HFFc6 (cell line): ENCODE measurements around the gene DPP6. TPM values are rescaled to one million over a fixed set of nuclear protein-coding genes. Genes with fewer than 3 reads are reported as not detected.

Experiments
- DNase-seq: peaks from one replicate; pipeline ENCODE4 v3.0.0-alpha.2; 2018
- H3K27ac Mint-ChIP-seq: 2 replicates; pipeline ENCODE4 v1.8.0; 2020; ENCODE audit warnings: mild to moderate bottlenecking, mixed read lengths
- H3K27me3 Mint-ChIP-seq: 2 replicates; pipeline ENCODE4 v1.8.0; 2021; ENCODE audit warnings: mild to moderate bottlenecking, moderate library complexity, mixed read lengths; ENCODE audit not compliant: insufficient read depth
- H3K36me3 Mint-ChIP-seq: 2 replicates; pipeline ENCODE4 v1.8.0; 2021; ENCODE audit warnings: low read depth, mixed read lengths
- H3K4me1 Mint-ChIP-seq: 2 replicates; pipeline ENCODE4 v1.8.0; 2020; ENCODE audit warnings: low read depth, mixed read lengths
- H3K4me3 Mint-ChIP-seq: 2 replicates; pipeline ENCODE4 v1.8.0; 2020; ENCODE audit warnings: mild to moderate bottlenecking, moderate library complexity, mixed read lengths
- H3K9me3 Mint-ChIP-seq: 2 replicates; pipeline ENCODE4 v1.8.0; 2020; ENCODE audit warnings: mild to moderate bottlenecking, mixed read lengths
- CTCF ChIP-seq: fragments of 200-600 bp; sonication (generic); IDR thresholded peaks from 2 replicates; pipeline ENCODE4 v1.5.0; 2021; ENCODE audit warnings: antibody characterized with exemption, mild to moderate bottlenecking
- total RNA-seq, 6 experiments: library from RNA; stranded (reverse); fragmentation: NEBNext Ultra II Directional; extraction: Animal tissue kit (Norgen Biotek cat#: 25700); gene quantifications; 2 replicates in 1 of 6; 3 replicates in 5 of 6; pipeline ENCODE4 v1.2.3, GENCODE V29; 2021

The DPP6 gene
- total RNA-seq, 6 experiments from 2014 or later: not detected

GRCh38 chr7:154469652-154470051 lies 417.5 kb downstream of the DPP6 start:
- H3K9me3 Mint-ChIP-seq: peaks cover 55% of the 10 kb centered on the region
- no peaks in the 10 kb centered on the region for H3K27me3 Mint-ChIP-seq
- no peaks in the 10 kb centered on the region for H3K36me3 Mint-ChIP-seq
- H3K27ac Mint-ChIP-seq: no peak overlapping the region
- TF ChIP-seq CTCF: no peak
- no peak for DNase-seq
- H3K4me1 Mint-ChIP-seq: no peaks in the 10 kb centered on the region
- H3K4me3 Mint-ChIP-seq: no peak overlapping the region

GRCh38 chr7:154472343-154472742 lies 420.1 kb downstream of the DPP6 start:
- H3K9me3 Mint-ChIP-seq: peaks cover 55% of the 10 kb centered on the region
- H3K36me3 Mint-ChIP-seq: 0 out of 2 replicates have a peak, but pooled peaks cover 6% of the 10 kb centered on the region
- DNase-seq: no peak
- H3K4me3 Mint-ChIP-seq: no peak overlapping the region
- no peak overlapping the region for H3K27ac Mint-ChIP-seq
- no peak for TF ChIP-seq CTCF
- no peaks in the 10 kb centered on the region for H3K27me3 Mint-ChIP-seq
- H3K4me1 Mint-ChIP-seq: no peaks in the 10 kb centered on the region

GRCh38 chr7:154473360-154473759 lies 421.2 kb downstream of the DPP6 start:
- Mint-ChIP-seq H3K4me1 (no peaks in the 10 kb centered on the region), H3K9me3 (peaks cover 62% of the 10 kb centered on the region)

GRCh38 chr7:154474903-154475520 lies 422.8 kb downstream of the DPP6 start:
- H3K9me3 Mint-ChIP-seq: peaks cover 57% of the 10 kb centered on the region
- DNase-seq: no peak
- H3K4me3 Mint-ChIP-seq: no peak overlapping the region
- H3K27ac Mint-ChIP-seq: no peak overlapping the region
- H3K36me3 Mint-ChIP-seq: 0 out of 2 replicates have a peak, but pooled peaks cover 6% of the 10 kb centered on the region
- no peaks in the 10 kb centered on the region for H3K27me3 Mint-ChIP-seq
- H3K4me1 Mint-ChIP-seq: no peaks in the 10 kb centered on the region
- TF ChIP-seq CTCF: no peak

More at GRCh38 chr7:154473360-154473759, 421.2 kb downstream of the DPP6 start:
- H3K4me3 Mint-ChIP-seq: no peak overlapping the region
- DNase-seq: no peak
- 0 out of 2 replicates have a peak, but pooled peaks cover 6% of the 10 kb centered on the region for H3K36me3 Mint-ChIP-seq
- no peak overlapping the region for H3K27ac Mint-ChIP-seq
- TF ChIP-seq CTCF: no peak
- H3K27me3 Mint-ChIP-seq: no peaks in the 10 kb centered on the region

- 0 out of 2 replicates have a peak, but pooled peaks cover 6% of the 10 kb centered on the region for H3K36me3 Mint-ChIP-seq
- H3K27me3 Mint-ChIP-seq: no peaks in the 10 kb centered on the region
- no peaks in the 10 kb centered on the region for H3K4me1 Mint-ChIP-seq
- no peak for DNase-seq
- H3K9me3 Mint-ChIP-seq: peaks cover 55% of the 10 kb centered on the region
- no peak for TF ChIP-seq CTCF
- H3K27ac Mint-ChIP-seq: no peak overlapping the region
- no peak overlapping the region for H3K4me3 Mint-ChIP-seq
Measured at GRCh38 chr7:154475864-154476263, 423.7 kb downstream of the DPP6 start.
